GM18502 (cell line): Measurements from ENCODE around the gene KDELR3.

Experiments
- ATAC-seq: cut with Tn5 transposase; IDR thresholded peaks from one replicate; pipeline ENCODE4 v1.9.1; 2021; ENCODE audit warnings: mild to moderate bottlenecking; ENCODE audit not compliant: unreplicated experiment, poor library complexity

Gene KDELR3

GRCh38 chr22:38467904-38468442 lies at the start of gene KDELR3:
Gene KDELR3, plus strand, starts transcription at chr22:38468096. Its CDS starts 138 bp downstream, at chr22:38468234.
- no peak for ATAC-seq

DNA sequence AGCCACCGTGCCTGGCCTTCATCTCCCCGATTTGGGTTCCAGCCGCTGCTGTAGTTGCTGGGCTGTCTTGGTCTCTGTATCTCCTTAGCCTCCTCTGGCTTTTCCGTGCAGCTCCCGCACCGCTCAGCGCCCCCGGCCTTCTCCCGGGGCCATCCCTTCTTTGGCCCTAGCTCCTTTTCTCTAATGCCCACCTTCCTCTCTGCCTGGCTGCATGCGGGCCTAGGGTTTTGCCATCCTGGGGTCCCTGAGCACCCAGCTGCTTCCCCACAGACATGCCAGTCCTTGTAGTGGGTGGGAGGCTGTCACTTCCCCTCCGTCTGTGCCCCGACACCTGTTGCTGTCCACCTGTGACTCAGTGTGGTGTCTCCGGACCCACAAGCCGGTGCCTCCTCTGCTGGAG lies 49.3 kb upstream of the KDELR3 start:
- no peak for ATAC-seq

- ATAC-seq, result no peak
Measured at GRCh38 chr22:38419121-38419857, 48.6 kb upstream of the KDELR3 start.

DNA sequence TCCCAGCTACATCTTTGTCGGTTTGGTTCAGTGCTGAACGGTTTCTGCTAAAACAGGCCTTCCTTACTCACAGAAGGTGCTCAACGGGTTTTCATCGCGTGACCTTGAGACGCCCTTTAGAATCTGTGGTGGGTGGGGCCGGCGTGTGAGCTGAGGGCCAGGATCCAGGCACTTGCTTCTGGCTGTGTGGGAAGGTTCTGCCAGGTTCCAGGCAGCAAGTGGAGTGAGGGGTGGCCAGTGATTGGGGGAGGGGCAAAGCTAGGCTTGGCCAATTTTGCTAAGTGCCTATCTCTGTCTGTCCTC lies 48.1 kb upstream of the KDELR3 start:
- ATAC-seq, result no peak

DNA sequence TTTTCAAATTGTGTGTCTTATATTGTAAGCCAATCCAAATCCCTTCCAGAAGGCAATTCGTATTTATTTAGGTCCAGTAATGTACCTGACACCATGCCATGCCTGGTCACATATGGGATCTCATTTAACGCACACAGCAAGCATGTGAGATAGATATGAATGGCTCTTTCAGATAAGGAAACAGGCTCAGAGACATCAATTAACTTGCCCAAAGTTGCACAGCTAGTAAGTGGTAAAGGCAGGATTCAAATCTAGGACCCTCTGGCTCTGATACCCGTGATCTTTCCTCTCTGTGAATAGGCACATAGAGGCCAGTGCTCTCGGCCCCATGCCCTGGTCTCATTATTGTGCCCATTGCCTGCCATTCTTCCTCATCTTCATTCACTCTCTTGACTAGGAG lies 47.2 kb upstream of the KDELR3 start:
- ATAC-seq, result no peak

GRCh38 chr22:38422611-38423511 lies 45.0 kb upstream of the KDELR3 start:
- no peak for ATAC-seq

DNA sequence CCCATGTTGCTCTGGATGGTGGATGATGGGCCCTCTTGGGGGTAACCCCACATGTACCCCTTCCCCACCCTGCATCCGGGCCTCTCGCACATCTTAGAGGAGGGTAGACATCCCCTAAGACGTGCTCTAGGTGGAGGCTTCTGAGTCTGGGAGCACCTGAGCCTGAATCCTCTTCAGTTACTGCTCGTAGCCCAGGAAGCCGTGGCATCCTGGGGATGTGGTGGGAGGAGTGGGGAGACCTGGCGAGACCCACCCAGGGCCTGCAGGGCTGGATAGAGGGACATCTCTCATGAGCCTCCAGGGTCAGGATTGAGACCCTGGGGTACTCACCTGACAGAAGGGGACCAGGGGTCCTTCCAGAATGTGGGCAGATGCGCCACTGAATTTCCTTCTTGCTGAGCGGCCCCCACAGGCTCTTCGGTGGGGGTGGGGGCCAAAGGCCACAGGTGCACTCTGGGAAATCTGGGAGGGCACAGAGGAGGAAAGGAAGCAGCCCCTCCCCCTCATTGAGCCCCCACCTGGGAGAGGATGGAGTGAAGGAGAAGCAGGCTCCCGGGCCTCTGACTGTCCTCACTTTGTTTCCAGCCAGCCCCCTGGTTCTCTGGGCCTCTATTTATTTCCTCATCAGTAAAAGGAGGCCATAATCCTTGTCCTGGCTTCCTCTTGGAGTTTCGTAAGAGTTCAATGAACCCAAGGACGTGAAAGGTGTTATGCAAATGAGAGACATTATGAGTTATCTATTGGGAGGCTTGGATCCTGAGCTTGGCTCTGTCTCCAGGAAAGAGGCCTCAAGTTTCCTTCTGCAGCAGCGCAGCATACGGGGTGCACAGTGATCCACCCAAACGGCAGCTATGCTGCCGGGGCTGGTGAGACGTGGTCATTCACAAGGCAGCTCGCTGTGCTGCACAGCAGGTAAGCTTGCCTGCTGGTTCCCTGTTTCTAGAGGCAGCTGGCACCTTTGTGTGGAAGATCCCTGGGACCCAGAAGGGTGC lies 44.1 kb upstream of the KDELR3 start:
- no peak for ATAC-seq

- ATAC-seq, result no peak
Measured at GRCh38 chr22:38424525-38425080, 43.3 kb upstream of the KDELR3 start.

GRCh38 chr22:38426628-38427027 lies 41.3 kb upstream of the KDELR3 start:
- ATAC-seq, result no peak

- ATAC-seq, result no peak
Measured at GRCh38 chr22:38427465-38427864, 40.4 kb upstream of the KDELR3 start.

GRCh38 chr22:38427940-38428339 lies 40.0 kb upstream of the KDELR3 start:
- ATAC-seq, result no peak

GRCh38 chr22:38428714-38429113 lies 39.2 kb upstream of the KDELR3 start:
- ATAC-seq, result no peak

- no peak for ATAC-seq
Measured at GRCh38 chr22:38429499-38430068, 38.3 kb upstream of the KDELR3 start.

DNA sequence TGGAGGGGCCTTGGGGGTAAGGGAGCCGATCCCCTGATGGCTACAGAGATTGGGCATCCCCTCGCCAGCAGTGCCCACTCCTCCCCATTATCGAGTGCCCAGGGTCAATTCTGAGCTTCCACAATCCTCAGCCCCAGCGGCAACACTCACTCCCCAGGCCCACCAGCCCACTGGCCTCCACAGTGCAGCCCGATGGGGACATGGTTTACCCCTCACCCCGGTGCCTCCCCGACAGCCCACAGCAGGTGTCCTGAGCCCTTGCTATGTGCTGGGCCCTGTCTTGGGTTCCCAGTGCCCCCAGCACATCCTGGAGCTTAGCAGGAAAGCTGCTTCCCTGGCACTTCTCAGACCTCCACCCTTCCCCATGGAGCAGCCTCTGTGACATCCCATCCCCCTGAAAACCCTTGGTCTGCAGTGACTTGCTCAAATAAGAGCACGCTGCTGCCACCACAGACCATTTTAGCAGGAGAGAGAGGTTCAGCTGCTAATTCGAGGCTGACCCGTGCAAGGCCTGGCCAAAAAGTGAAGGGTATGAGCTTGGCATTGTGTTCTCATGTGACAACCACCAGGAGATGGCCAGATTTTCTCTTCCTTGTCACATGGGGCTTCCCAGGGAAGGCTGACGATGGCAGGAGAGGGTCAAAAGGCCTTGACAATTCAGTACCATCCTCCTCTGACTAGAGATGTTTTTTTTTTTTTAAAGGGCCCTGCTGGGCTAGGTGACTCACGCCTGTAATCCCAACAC lies 36.5 kb upstream of the KDELR3 start:
- ATAC-seq, result no peak

GRCh38 chr22:38432264-38432663 lies 35.6 kb upstream of the KDELR3 start:
- ATAC-seq, result no peak

DNA sequence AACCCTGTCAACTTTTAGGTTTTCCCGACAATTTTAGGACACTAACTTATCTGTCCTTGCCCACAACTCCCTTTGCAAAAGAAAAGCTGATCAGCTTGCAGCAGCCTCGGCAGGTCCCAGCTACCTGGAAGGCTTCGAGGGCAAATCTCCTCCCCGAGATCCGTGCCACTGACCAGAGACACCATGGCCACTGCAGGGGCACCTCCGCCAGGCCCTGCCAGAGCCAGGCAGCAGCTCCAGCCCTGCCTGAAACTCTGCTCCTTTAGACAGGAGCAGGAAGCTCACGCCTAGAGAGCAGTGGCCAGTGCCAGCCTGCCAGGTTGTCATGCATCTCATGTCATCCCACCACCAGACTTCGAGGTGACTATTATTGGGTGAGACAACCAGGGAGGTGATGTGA lies 34.0 kb upstream of the KDELR3 start:
- ATAC-seq, result no peak

DNA sequence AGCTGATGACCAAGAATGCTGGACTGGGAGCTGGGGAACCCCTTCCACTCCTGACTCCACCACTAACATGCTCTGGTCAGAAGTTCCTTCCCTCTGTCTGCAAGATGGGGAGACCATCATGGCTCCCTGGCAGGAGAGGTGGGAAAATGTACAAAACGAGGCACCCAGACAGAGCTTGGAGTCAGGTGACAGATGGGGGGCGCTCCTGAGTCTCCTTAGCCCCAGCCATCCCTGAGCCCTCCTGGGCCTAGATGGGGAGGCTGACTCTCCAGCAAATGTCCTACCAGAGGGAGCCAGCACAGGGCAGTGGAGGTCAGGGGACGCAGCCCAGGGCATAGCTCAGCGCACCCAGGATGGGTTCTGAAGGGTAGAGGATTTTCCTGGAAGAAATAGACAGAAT lies 32.9 kb upstream of the KDELR3 start:
- ATAC-seq, result no peak

DNA sequence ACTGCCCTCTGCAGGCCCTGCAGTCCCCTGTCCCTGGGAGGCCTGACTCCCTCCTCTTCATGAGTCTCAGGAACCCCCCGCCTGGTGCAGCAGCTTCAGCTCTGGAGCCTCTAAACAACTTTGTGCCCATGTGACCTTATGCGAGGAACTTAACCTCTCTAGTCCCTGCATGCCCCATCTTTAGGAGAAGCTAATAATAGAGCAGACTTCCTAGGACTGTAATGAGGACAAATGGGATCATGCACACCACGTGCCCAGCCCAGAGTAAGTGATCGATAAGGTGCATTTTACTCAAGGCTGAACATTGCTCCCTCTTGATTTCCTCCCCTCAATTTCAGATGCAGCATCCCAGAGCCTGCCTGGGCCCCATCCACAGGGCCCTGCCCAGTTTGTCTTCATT lies 31.9 kb upstream of the KDELR3 start:
- no peak for ATAC-seq
